NCI-H1105 (cell line): ENCODE results near the gene CASK.

Source experiments
- DNase-seq: peaks from one replicate; lab custom pipeline; 2025; lab: John Stamatoyannopoulos, UW

CASK gene

GRCh38 chrX:41909068-41909467 is 14.3 kb downstream of the CASK start:
- no peak for DNase-seq

GRCh38 chrX:41906515-41907187 is 16.7 kb downstream of the CASK start:
- no peak for DNase-seq

DNA sequence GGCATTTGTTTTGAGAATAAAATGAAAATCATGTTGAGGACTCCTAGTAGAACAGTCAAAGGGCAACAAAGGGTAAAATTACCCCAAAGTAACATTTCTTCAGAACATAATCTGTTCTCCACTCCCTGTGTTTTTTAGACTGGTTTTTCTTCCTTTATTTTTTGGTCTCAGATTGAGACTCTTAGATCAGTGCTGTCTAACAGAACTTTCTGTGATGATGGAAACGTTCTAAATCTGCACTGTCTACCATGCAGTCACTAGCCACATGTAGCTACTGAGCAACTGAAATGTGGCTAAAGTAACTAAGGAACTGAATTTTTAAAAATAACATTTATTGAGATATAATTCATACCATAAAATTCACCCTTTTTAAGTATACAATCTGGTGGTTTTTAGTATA is 19.8 kb downstream of the CASK start:
- no peak for DNase-seq

DNA sequence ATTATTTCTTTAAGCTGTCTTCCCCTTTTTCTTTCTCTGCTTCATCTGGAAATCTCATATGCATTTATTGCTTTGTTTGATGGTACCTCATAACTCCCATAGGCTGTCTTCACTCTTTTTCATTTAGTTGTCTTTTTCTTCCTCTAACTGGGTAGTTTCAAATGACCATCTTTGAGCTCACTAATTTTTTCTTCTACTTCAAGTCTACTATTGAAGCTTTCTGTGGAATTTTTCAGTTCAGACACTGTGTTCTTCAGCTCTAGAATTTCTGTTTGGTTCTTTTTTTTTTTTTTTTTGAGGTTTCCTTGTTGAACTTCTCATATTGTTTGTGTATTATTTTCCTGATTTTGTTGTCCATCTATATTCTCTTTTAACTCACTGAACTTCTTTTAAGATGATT is 23.0 kb downstream of the CASK start:
- DNase-seq = no peak

- DNase-seq = no peak
Observed at GRCh38 chrX:41895826-41896225, 27.5 kb downstream of the CASK start.

GRCh38 chrX:41890026-41890423 is 33.3 kb downstream of the CASK start:
- DNase-seq = no peak

DNA sequence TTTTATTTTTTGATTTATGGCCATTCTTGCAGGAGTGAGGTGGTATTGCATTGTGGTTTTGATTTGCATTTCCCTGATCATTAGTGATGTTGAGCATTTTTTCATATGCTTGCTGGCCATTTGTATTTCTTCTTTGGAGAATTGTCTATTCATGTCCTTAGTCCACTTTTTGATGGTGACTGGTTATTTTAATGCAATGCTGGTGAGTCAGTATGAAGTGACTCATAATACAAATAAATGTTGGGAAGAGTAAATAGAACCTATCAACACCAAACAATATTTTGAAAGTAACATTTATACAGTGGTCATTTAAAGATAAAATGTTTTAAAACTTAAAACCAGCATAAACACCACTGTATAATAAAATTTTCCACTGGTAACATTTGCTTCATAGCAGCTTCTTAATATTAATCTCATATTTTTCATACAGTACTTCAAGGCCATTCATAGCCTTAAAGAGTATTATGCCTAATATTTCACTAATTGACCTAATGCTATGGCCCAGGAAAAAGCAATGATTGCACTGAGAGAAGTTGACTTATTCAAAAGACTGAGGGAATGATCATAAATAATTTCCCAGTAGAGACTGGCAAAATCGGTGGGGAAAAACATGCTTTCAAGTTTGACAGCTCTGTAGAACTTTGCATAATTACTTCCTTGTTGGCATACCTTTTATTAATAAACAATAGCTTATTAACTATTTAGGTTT is 33.9 kb downstream of the CASK start:
- DNase-seq = no peak

DNA sequence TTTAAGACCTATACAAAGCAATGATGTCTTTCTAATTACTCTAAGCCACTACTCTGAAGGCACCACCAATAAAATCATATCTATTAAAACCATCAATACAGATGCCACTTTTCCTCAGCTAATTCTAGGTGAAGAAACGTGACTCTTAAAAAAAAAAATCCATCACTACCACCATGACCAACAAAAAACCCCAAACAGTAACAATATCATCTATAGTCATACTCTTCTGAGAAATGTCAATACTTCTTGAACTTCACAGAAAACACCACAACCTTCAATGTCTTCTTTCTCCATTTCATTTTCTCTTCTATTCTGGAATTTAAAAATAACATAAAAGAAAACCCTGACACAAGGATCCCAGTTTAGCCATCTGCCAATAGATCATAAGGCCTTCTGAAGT is 35.7 kb downstream of the CASK start:
- no peak for DNase-seq

DNA sequence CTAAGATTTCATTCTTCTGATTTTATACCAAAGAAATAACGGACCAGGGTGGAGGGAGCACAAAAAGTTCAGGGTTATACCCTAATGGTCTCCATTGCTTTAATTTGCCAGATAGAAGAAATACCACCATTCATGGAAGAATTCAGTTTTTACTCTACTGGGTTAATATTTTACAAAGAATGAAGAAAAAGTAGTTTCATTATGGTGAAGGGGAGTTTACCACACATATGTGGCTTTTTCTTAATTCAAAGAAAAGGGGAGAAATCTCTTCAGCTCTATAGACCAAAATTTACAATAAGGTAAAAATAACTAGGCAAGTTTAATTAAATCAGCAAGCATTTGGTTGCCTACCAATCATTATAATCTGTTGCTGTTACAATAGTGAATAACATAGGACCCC is 37.6 kb downstream of the CASK start:
- no peak for DNase-seq

DNA sequence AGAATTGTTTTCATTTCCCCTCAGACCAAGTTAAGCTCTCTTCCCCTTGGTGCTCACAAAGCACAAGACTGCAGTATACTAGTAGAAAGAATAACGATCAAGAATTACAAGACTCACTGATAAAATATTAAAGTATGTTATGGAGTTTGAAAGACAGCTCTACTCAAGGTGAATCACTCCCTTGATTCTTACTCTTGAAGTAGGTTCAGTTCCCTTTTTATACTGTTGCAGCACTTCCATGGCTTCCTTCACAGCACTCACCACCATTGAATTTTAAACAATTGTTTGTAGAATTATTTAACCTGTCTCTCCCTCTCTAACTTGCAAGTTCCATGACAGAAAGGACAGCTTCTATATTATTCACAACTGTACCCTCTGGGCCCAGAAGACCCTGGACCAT is 42.2 kb downstream of the CASK start:
- DNase-seq = no peak

DNA sequence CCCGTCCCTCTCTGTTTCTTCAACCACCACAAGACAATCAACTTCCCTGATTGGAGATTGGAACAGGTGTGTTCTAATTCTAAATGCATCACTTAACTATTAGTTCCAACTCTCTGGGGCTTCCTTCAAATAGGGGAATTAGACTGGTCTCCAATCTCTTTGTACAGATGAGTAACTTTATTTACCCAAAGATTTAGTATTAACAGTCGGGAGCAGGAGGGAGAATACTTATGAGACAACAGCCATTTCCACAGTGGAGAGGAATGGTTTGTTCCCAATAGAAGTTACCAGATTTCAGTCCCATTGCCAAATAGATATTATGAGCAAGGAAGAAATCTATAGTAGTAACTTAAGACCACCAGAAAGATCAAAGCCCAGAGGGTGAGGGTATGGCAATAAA is 46.2 kb downstream of the CASK start:
- DNase-seq = no peak

DNA sequence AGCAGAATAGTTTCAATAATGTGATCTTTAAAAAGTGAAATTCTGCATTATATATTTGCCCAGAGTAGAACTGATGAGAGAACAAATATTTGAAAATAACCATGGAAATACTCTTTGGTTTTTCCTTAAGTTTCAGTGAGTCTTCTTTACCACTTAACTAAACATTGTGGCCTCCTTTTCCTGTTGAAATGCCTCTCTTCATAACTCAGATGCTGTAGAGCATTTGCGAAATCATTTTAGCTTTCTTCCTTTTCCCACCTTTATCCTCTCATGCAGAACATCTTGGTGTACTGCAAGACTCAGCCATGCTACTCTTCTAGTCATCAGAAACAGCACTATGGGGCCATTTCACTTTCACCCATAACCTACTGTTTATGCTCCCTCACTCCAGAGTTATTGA is 48.2 kb downstream of the CASK start:
- no peak for DNase-seq

DNA sequence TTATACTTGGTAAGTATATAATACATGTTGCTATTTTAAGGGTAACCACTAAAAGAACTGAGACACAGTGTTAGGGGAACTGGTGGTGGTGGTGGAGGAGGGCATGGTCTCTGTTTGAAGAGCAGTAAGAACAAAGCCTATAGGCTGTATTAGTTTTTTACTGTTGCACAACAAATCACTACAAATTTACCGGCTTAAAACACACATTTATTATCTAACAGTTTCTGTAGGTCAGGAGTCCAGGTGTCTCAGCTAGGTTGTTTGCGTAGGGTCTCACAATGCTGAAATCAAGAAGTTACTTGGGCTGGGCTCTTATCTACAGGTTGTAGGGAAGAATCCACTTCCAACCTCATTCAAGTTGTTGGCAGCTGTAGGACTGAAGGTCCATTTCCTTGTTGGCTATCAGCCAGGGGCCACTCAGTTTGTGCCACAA is 52.6 kb downstream of the CASK start:
- no peak for DNase-seq

- no peak for DNase-seq
Observed at GRCh38 chrX:41868392-41868977, 54.9 kb downstream of the CASK start.

DNA sequence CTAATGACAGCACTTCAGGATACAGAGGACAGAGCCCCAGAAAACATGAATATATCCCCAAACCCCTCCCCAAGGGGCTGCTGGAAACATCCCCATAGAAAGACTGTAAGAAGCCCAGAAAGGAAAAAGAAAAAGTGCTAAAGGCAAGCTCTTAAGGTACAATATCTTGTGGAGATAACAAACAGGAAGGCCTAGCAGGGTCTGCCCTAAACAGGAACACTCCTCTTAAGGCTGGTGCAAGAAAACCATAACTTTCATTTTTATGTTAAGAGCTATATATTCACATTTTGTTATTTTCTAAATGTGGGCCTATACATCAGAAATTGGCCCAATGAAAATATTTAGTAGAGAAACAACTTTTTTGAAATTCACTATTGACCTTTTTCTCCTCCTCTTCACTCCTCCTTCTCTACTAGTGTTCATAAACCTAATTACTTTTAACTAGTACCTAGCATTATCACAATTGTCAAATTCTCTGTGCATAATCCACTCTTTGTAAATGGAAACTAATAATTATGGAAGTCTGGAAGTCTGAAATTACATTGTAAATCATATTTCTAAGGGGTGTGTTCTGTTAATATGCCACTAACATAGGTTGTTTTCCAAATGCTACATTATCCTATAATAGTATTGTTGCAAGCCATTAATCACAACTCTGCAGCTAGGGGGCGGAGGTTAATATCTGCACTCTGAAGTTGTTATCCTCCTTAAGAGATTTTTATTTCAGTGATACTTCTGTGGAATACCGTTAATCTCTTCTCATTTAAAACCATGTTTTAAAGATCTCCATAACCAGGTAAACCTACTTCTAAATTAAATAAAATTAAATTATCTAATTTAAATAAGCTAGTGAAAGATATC is 59.8 kb downstream of the CASK start:
- DNase-seq = no peak

DNA sequence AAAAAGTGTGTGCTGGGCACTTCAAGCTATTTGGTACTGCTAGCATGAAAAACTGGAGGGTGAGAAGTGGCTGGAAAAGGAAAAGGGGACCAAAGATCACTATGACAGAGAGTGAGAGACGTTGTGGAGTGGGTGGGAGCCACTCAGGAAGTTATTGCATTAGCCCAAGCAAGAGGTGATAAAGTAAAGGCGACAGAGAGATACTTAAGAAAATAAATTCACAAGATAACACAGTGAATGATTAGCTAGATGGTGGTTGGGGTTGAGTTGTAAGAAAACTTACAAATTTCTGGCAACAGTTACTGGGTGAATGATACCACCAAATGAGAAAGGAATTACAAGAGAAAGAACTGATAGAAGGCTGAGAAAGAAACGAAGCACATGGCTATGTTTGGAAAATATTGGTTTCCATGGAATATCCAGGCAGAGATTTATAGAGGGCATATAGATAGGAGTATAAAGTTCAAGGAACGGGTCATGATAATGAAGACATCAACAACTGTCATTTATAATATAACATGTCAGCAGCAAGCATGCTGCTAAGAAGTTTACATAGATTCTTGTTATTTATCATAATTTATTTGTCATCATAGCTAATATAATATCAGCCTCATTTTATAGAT is 60.7 kb downstream of the CASK start:
- no peak for DNase-seq

- DNase-seq = no peak
Observed at GRCh38 chrX:41858161-41858775, 65.1 kb downstream of the CASK start.

GRCh38 chrX:41857670-41858069 is 65.7 kb downstream of the CASK start:
- no peak for DNase-seq

- DNase-seq = no peak
Observed at GRCh38 chrX:41846714-41847113, 76.6 kb downstream of the CASK start.

GRCh38 chrX:41837270-41837944 is 85.9 kb downstream of the CASK start:
- no peak for DNase-seq

- no peak for DNase-seq
Observed at GRCh38 chrX:41828826-41829225, 94.5 kb downstream of the CASK start.
